ENCODE measurements around the gene KCNC4. TPM values are rescaled to one million over a fixed set of nuclear protein-coding genes. Genes with fewer than 3 reads are reported as not detected.

The KCNC4 gene
- total and polyA plus RNA-seq, 2 of the 13 experiments (the other 11 are each of a cell fraction or from before 2014, with no cell fraction given) = 0.24 to 0.66 TPM

- TF ChIP-seq, protein P1, sequence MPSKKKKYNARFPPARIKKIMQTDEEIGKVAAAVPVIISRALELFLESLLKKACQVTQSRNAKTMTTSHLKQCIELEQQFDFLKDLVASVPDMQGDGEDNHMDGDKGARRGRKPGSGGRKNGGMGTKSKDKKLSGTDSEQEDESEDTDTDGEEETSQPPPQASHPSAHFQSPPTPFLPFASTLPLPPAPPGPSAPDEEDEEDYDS (CRISPR knock-in tag; IDR thresholded peaks at IDR 0.05) = no peak
- no peak for TF ChIP-seq ZSCAN29 (CRISPR knock-in tag; conservative IDR thresholded peaks at IDR 0.05)
These were observed at the start of gene KCNC4 (continued) for GRCh38 chr1:110209715-110210603.

GRCh38 chr1:110160538-110161100 lies 49.5 kb upstream of the KCNC4 start:
- no peak overlapping the region for H2AFZ ChIP-seq (ENCODE audit: low read length)
- H3K4me2 ChIP-seq (ENCODE audit: low read depth, low read length) = no peak overlapping the region
- WGBS (ENCODE audit: low lambda C conversion rate) = 0% methylated on average over 10 of the region's 10 CpGs
- ATAC-seq = no peak
- FAIRE-seq = no peak
- no peaks in the 10 kb centered on the region for H3K79me2 ChIP-seq (ENCODE audit: insufficient read depth, low read length)
- H3K4me3 ChIP-seq (replicated peaks in 1 of 3; ENCODE audit: insufficient read depth in 1 of 3, low read depth in 2 of 3, low read length in 3 of 3) = no peak overlapping the region
- in situ Hi-C loops (cut with HindIII; ENCODE audit: extremely low pct_ligation_motif_present, low pct_unique_long_range_greater_than_20kb) = no loop called here
- CTCF ChIA-PET (ENCODE audit: low intra/inter-chr PET ratio, low total read pairs) = no interaction called here
- DNase-seq (ENCODE audit: low spot score) = no peak
- BruUV-seq (replicated peaks) = no TSS peak
- H3K9ac ChIP-seq (ENCODE audit: insufficient read depth, low read depth, low read length) = no peak overlapping the region
- no peak overlapping the region for H3K27ac ChIP-seq (ENCODE audit: extremely low read length, insufficient read depth, low read length)
- H3K36me3 ChIP-seq (replicated peaks in 1 of 2; ENCODE audit: control insufficient read depth in 1 of 2, insufficient read depth in 2 of 2, low read length in 2 of 2) = no peaks in the 10 kb centered on the region
- H3K9me3 ChIP-seq (ENCODE audit: low read length) = no peaks in the 10 kb centered on the region
- no peaks in the 10 kb centered on the region for H4K20me1 ChIP-seq (ENCODE audit: insufficient read depth, low read length)
- peaks cover 4 to 15% of the 10 kb centered on the region in 2 experiments; a peak in 3 of 5 replicates for H3K27me3 ChIP-seq (ENCODE audit: control insufficient read depth in 1 of 2, insufficient read depth in 2 of 2, low read length in 2 of 2)
- POLR2A ChIA-PET = no interaction called here
- intact Hi-C loops (cut with micrococcal nuclease; ENCODE audit: unreplicated experiment) = no loop called here
- H3K4me1 ChIP-seq (ENCODE audit: insufficient read depth, low read length) = no peaks in the 10 kb centered on the region
- TF ChIP-seq, protein P2, sequence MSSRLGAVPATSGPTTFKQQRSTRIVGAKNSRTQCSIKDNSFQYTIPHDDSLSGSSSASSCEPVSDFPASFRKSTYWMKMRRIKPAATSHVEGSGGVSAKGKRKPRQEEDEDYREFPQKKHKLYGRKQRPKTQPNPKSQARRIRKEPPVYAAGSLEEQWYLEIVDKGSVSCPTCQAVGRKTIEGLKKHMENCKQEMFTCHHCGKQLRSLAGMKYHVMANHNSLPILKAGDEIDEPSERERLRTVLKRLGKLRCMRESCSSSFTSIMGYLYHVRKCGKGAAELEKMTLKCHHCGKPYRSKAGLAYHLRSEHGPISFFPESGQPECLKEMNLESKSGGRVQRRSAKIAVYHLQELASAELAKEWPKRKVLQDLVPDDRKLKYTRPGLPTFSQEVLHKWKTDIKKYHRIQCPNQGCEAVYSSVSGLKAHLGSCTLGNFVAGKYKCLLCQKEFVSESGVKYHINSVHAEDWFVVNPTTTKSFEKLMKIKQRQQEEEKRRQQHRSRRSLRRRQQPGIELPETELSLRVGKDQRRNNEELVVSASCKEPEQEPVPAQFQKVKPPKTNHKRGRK (CRISPR knock-in tag; IDR thresholded peaks at IDR 0.05) = no peak
- TF ChIP-seq ZNF460 (CRISPR knock-in tag; IDR thresholded peaks at IDR 0.05; ENCODE audit: borderline replicate concordance) = no peak
- TF ChIP-seq PITX1 (CRISPR knock-in tag; IDR thresholded peaks at IDR 0.05) = no peak
- no peak for TF ChIP-seq ZKSCAN5 (CRISPR knock-in tag; IDR thresholded peaks at IDR 0.05)
- no peak for TF ChIP-seq KDM4B (CRISPR knock-in tag; IDR thresholded peaks at IDR 0.05)
- TF ChIP-seq, protein P3, sequence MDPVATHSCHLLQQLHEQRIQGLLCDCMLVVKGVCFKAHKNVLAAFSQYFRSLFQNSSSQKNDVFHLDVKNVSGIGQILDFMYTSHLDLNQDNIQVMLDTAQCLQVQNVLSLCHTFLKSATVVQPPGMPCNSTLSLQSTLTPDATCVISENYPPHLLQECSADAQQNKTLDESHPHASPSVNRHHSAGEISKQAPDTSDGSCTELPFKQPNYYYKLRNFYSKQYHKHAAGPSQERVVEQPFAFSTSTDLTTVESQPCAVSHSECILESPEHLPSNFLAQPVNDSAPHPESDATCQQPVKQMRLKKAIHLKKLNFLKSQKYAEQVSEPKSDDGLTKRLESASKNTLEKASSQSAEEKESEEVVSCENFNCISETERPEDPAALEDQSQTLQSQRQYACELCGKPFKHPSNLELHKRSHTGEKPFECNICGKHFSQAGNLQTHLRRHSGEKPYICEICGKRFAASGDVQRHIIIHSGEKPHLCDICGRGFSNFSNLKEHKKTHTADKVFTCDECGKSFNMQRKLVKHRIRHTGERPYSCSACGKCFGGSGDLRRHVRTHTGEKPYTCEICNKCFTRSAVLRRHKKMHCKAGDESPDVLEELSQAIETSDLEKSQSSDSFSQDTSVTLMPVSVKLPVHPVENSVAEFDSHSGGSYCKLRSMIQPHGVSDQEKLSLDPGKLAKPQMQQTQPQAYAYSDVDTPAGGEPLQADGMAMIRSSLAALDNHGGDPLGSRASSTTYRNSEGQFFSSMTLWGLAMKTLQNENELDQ (CRISPR knock-in tag; IDR thresholded peaks at IDR 0.05; ENCODE audit: borderline replicate concordance) = no peak
- no peak for TF ChIP-seq ZFP36L1 (CRISPR knock-in tag; IDR thresholded peaks at IDR 0.05)
- TF ChIP-seq RELA (CRISPR knock-in tag; IDR thresholded peaks at IDR 0.05) = no peak
- no peak for TF ChIP-seq RERE (CRISPR knock-in tag; IDR thresholded peaks at IDR 0.05; ENCODE audit: low read depth)
